Right atrium auricular region (tissue), 2 donors: ENCODE measurements around the gene UTP20. TPM values are rescaled to one million over a fixed set of nuclear protein-coding genes. Genes with fewer than 3 reads are reported as not detected.

Experiments used
- DNase-seq: peaks from one replicate; pipeline ENCODE4 v3.0.0-alpha.2; 2019; ENCODE audit warnings: low spot score
- H3K27ac ChIP-seq, 2 donors: fragments of 200-600 bp; sonication (generic); 1 replicate in 1 of 2; 2 replicates in 1 of 2; pipeline ENCODE4 v1.5.1; 2016 to 2019
- H3K27me3 ChIP-seq, 2 donors: fragments of 200-600 bp; sonication (generic); one replicate each; pipeline versions ENCODE4 v1.5.1 to v1.6.0; 2017 to 2019
- H3K36me3 ChIP-seq: fragments of 200-600 bp; sonication (generic); one replicate; pipeline ENCODE4 v1.5.1; 2016
- H3K4me1 ChIP-seq, 2 donors: fragments of 200-600 bp; sonication (generic); one replicate each; pipeline versions ENCODE4 v1.5.1 to v1.6.0; 2017 to 2019
- H3K4me3 ChIP-seq, 2 donors: fragments of 200-600 bp; sonication (generic); 1 replicate in 1 of 2; 2 replicates in 1 of 2; pipeline ENCODE4 v1.5.1; 2017 to 2019; ENCODE audit warnings: mild to moderate bottlenecking in 1 of 2, moderate library complexity in 1 of 2
- H3K9me3 ChIP-seq, 2 donors: fragments of 200-600 bp; sonication (generic); one replicate each; pipeline ENCODE4 v1.5.1; 2019
- total RNA-seq, 2 donors: library from RNA; depleted of rRNA; stranded (reverse); fragments of >200 nt; gene quantifications; one replicate each; pipeline ENCODE4 v1.1.0, GENCODE V29; 2016
- TF ChIP-seq, protein P1 (sequence below), 2 donors: fragments of 200-600 bp; sonication (generic); IDR thresholded peaks; one replicate each; pipeline ENCODE4 v1.5.1; 2019; ENCODE audit warnings: antibody characterized with exemption in 2 of 2

UTP20 gene
- total RNA-seq, 2 donors from 2014 or later = 5.8 to 6.7 TPM

DNA sequence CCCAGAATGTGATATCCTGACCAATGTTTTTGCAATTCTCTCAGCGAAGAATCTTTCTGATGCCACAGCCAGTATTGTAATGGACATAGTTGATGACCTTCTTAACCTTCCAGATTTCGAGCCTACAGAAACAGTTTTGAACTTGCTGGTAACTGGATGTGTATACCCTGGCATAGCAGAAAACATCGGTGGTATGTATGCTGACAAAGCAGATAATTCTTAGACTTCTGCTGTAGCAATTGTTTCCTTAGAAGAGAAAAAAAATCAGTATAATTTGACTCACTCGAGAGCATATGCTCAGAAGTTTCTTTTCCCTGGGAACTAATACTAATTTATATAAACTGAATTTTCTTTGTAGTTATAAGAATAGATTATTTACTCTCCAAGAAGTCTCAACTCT, 58.2 kb downstream of the UTP20 start:
- no peak for DNase-seq
- TF ChIP-seq, protein P1, sequence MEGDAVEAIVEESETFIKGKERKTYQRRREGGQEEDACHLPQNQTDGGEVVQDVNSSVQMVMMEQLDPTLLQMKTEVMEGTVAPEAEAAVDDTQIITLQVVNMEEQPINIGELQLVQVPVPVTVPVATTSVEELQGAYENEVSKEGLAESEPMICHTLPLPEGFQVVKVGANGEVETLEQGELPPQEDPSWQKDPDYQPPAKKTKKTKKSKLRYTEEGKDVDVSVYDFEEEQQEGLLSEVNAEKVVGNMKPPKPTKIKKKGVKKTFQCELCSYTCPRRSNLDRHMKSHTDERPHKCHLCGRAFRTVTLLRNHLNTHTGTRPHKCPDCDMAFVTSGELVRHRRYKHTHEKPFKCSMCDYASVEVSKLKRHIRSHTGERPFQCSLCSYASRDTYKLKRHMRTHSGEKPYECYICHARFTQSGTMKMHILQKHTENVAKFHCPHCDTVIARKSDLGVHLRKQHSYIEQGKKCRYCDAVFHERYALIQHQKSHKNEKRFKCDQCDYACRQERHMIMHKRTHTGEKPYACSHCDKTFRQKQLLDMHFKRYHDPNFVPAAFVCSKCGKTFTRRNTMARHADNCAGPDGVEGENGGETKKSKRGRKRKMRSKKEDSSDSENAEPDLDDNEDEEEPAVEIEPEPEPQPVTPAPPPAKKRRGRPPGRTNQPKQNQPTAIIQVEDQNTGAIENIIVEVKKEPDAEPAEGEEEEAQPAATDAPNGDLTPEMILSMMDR (IDR thresholded peaks at IDR 0.05) = no peak
- Histone ChIP-seq H3K36me3 (peaks cover 27% of the 10 kb centered on the region), H3K27me3 (no peaks in the 10 kb centered on the region), H3K9me3 (no peaks in the 10 kb centered on the region), H3K27ac (no peak overlapping the region), H3K4me1 (no peaks in the 10 kb centered on the region), H3K4me3 (no peak overlapping the region)

DNA sequence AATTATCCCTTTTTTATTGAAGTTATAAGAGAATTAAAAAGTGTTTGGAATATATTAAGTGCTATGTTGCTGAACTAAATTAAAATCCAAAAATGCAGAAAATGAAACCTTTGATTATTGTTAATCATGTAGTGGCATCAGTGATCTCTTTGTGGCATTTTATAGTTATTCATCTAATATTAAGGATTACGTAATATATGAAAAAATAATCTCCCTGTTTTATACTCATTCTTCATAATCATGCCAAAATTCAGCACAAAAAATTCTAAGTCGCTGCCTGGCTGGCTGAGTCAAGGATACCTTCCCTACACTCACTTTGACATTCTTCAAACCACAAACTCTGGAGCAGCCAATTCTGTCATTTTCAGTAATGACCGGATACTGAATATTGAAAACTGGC, 64.0 kb downstream of the UTP20 start:
- Histone ChIP-seq H3K27ac (no peak overlapping the region), H3K4me1 (no peaks in the 10 kb centered on the region), H3K36me3 (peaks cover 38% of the 10 kb centered on the region), H3K27me3 (no peaks in the 10 kb centered on the region), H3K4me3 (no peak overlapping the region), H3K9me3 (peaks cover 0 to 3% of the 10 kb centered on the region in 2 donors)
- DNase-seq = no peak
- TF ChIP-seq, protein P1 (IDR thresholded peaks at IDR 0.05) = no peak

DNA sequence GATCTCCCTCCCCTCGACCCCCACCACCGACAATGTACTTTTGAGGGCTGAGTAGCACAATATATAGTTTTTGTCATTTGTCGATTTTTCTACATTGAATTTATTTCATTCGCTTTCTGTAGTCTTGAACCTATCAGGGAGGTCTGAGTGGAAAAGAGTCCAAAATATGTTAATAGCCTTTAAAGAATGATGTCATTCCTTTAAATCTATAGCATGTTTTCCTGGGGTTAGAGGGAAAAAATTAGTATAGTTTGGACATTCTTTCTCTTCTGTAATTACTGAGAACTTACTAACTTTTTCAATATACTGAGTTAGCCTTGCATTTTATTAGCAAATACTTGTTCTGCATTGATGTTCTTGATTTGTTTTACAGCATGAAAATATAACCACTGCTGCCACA, 71.8 kb downstream of the UTP20 start:
- no peak for DNase-seq
- H3K4me3 ChIP-seq = no peak overlapping the region
- no peaks in the 10 kb centered on the region for H3K27me3 ChIP-seq
- no peaks in the 10 kb centered on the region for H3K4me1 ChIP-seq
- TF ChIP-seq, protein P1 (IDR thresholded peaks at IDR 0.05) = no peak
- H3K36me3 ChIP-seq = peaks cover 39% of the 10 kb centered on the region
- no peak overlapping the region for H3K27ac ChIP-seq
- peaks cover 0 to 7% of the 10 kb centered on the region in 2 donors for H3K9me3 ChIP-seq

DNA sequence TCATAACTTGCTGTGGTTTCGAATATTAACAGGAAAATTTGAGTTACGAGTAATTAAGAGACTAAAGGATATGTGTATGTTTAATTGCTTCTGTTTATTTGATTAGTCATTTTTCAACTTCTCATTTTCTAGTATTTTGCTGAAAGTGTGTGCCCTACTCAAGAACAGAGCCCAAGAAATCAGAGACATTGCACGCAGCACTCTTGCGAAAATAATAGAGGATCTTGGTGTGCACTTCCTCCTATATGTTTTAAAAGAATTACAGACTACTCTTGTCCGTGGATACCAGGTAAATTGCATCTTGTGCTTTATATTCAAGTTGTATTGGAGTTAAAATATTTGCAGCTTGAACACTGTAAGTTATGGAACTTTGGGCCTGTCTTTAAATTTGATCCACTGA, 76.9 kb downstream of the UTP20 start:
- TF ChIP-seq, protein P1 (IDR thresholded peaks at IDR 0.05) = no peak
- H3K9me3 ChIP-seq = no peaks in the 10 kb centered on the region
- H3K27ac ChIP-seq = no peak overlapping the region
- no peak overlapping the region for H3K4me3 ChIP-seq
- no peaks in the 10 kb centered on the region for H3K27me3 ChIP-seq
- H3K36me3 ChIP-seq = peaks cover 42% of the 10 kb centered on the region
- no peaks in the 10 kb centered on the region for H3K4me1 ChIP-seq
- DNase-seq = no peak

DNA sequence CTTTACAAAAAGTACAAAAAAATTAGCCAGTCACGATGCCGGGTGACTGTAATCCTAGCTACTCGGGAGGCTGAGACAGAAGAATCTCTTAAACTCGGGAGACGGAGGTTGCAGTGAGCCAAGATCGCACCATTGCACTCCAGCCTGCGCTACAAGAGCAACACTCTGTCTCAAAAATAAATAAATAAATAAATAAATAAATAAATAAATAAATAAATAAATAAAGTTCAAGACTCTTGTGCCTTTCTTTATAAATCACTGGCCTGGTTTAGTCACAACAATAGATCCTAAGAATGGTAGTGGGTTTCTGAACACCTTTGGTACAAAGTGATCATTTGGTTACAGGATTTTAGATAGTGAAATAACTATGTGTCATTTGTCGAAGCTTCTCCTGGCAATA, 81.5 kb downstream of the UTP20 start:
- no peaks in the 10 kb centered on the region for H3K9me3 ChIP-seq
- H3K4me1 ChIP-seq = no peaks in the 10 kb centered on the region
- no peaks in the 10 kb centered on the region for H3K27me3 ChIP-seq
- H3K36me3 ChIP-seq = peaks cover 60% of the 10 kb centered on the region
- DNase-seq = no peak
- no peak overlapping the region for H3K4me3 ChIP-seq
- H3K27ac ChIP-seq = no peak overlapping the region
- TF ChIP-seq, protein P1 (IDR thresholded peaks at IDR 0.05) = no peak

DNA sequence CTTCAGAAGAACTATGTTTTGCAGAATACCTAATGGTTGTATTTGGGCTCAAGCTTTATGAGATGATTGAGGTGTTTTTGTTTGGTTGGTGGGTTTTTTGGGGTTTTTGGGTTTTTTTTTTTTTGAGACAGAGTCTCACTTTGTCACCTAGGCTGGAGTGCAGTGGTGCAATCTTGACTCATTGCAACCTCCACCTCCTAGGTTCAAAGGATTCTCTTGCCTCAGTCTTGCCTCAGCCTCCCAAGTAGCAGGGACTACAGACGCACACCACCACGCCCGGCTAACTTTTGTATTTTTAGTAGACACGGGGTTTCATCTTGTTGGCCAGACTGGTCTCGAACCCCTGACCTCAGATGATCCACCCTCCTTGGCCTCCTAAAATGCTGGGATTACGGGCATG, 88.1 kb downstream of the UTP20 start:
- no peaks in the 10 kb centered on the region for H3K9me3 ChIP-seq
- H3K4me3 ChIP-seq = no peak overlapping the region
- H3K36me3 ChIP-seq = peaks cover 88% of the 10 kb centered on the region

More for the DNA sequence above, 88.1 kb downstream of the UTP20 start:
- TF ChIP-seq, protein P1 (IDR thresholded peaks at IDR 0.05) = no peak
- DNase-seq = no peak
- no peaks in the 10 kb centered on the region for H3K27me3 ChIP-seq
- no peaks in the 10 kb centered on the region for H3K4me1 ChIP-seq
- H3K27ac ChIP-seq = no peak overlapping the region
